Immature natural killer cell (primary cell): ENCODE results near the gene PDE6B. TPM values are rescaled to one million over a fixed set of nuclear protein-coding genes. Genes with fewer than 3 reads are reported as not detected.
A peak's percentile ranks its signal among the peaks of the same experiment; 100 is the strongest.

Experiments used
- DNase-seq, 3 donors: peaks; one replicate each; pipeline ENCODE4 v3.0.0; 2022; ENCODE audit warnings: mixed read lengths in 1 of 3
- H3K27ac Mint-ChIP-seq, 6 donors: one replicate each; pipeline ENCODE4 v1.8.0; 2020; ENCODE audit warnings: mixed read lengths in 6 of 6, mild to moderate bottlenecking in 5 of 6, inconsistent platforms in 4 of 6, moderate library complexity in 3 of 6
- H3K27me3 Mint-ChIP-seq, 3 donors: one replicate each; pipeline ENCODE4 v1.8.0; 2020 to 2021; ENCODE audit warnings: low read depth in 3 of 3, mild to moderate bottlenecking in 3 of 3, mixed read lengths in 3 of 3, moderate library complexity in 3 of 3, inconsistent platforms in 1 of 3
- H3K36me3 Mint-ChIP-seq, 3 donors: one replicate each; pipeline ENCODE4 v1.8.0; 2020; ENCODE audit warnings: mixed read lengths in 3 of 3, inconsistent platforms in 2 of 3, mild to moderate bottlenecking in 2 of 3
- H3K4me1 Mint-ChIP-seq, 2 donors: one replicate each; pipeline ENCODE4 v1.8.0; 2020; ENCODE audit warnings: inconsistent platforms in 2 of 2, mild to moderate bottlenecking in 2 of 2, mixed read lengths in 2 of 2, moderate library complexity in 1 of 2
- H3K4me3 Mint-ChIP-seq, 5 donors: one replicate each; pipeline ENCODE4 v1.8.0; 2020; ENCODE audit warnings: mild to moderate bottlenecking in 5 of 5, mixed read lengths in 5 of 5, inconsistent platforms in 3 of 5, moderate library complexity in 3 of 5
- H3K9me3 Mint-ChIP-seq, 6 donors: one replicate each; pipeline ENCODE4 v1.8.0; 2020; ENCODE audit warnings: mild to moderate bottlenecking in 6 of 6, mixed read lengths in 6 of 6, inconsistent platforms in 4 of 6, moderate library complexity in 3 of 6
- polyA plus RNA-seq, 3 donors: library from polyadenylated mRNA; unstranded; fragments of 300-500 nt; fragmentation: Illumina TruSeq; gene quantifications; one replicate each; pipeline ENCODE4 v1.2.3, GENCODE V29; 2021

The PDE6B gene
- polyA plus RNA-seq, 3 donors from 2014 or later = 18.9 to 35.8 (median 28.6) TPM

- H3K9me3 Mint-ChIP-seq = no peaks in the 10 kb centered on the region
- H3K36me3 Mint-ChIP-seq = peaks cover 0 to 9% (median 6%) of the 10 kb centered on the region in 3 donors
- no peak for DNase-seq
- H3K4me3 Mint-ChIP-seq = no peak overlapping the region
- peaks cover 0 to 5% (median 2%) of the 10 kb centered on the region in 3 donors for H3K27me3 Mint-ChIP-seq
- peaks cover 0 to 2% of the 10 kb centered on the region in 2 donors for H3K4me1 Mint-ChIP-seq
- H3K27ac Mint-ChIP-seq = no peak overlapping the region
Observed at GRCh38 chr4:656436-657337, 31.3 kb downstream of the PDE6B start.

GRCh38 chr4:657338-657833, 32.0 kb downstream of the PDE6B start:
- peaks cover 0 to 2% of the 10 kb centered on the region in 2 donors for H3K4me1 Mint-ChIP-seq
- DNase-seq = no peak
- no peaks in the 10 kb centered on the region for H3K9me3 Mint-ChIP-seq
- H3K27ac Mint-ChIP-seq = no peak overlapping the region
- H3K4me3 Mint-ChIP-seq = no peak overlapping the region
- peaks cover 0 to 9% (median 6%) of the 10 kb centered on the region in 3 donors for H3K36me3 Mint-ChIP-seq
- H3K27me3 Mint-ChIP-seq = peaks cover 0 to 5% (median 2%) of the 10 kb centered on the region in 3 donors

GRCh38 chr4:657834-658667, 32.7 kb downstream of the PDE6B start:
- H3K4me3 Mint-ChIP-seq = no peak overlapping the region
- H3K27me3 Mint-ChIP-seq = peaks cover 0 to 2% (median 1%) of the 10 kb centered on the region in 3 donors
- H3K27ac Mint-ChIP-seq = no peak overlapping the region
- H3K9me3 Mint-ChIP-seq = no peaks in the 10 kb centered on the region
- H3K4me1 Mint-ChIP-seq = peaks cover 0 to 2% of the 10 kb centered on the region in 2 donors
- H3K36me3 Mint-ChIP-seq = peaks cover 0 to 9% (median 6%) of the 10 kb centered on the region in 3 donors
- no peak for DNase-seq

- H3K4me3 Mint-ChIP-seq = no peak overlapping the region
Observed at GRCh38 chr4:658681-659667, 33.6 kb downstream of the PDE6B start.

DNA sequence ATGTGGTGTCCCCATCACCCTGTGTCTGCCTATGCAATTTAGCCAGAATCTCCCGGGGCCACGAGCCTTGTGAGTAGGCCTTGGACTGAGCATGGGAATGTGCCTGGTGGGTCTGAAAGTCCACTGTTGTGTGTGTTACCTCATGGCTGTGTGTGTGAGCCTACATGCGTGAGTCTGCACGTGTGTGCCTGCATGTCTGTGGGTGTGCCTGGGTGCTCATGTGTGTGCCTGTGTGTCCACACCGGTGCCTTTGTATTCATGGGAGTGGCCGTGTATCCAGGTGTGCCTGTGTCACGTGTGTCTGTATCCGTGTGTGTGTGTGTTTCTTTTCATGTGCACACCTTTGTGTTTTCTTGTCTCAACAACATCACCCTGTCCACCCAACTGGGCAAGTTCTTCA, 34.5 kb downstream of the PDE6B start:
- Mint-ChIP-seq H3K9me3 (no peaks in the 10 kb centered on the region), H3K36me3 (peaks cover 0 to 9% (median 6%) of the 10 kb centered on the region in 3 donors), H3K4me1 (peaks cover 5 to 11% of the 10 kb centered on the region in 2 donors), H3K4me3 (peak overlapping the region in 2 of 5 donors; percentile 16 to 35), H3K27me3 (peaks cover 0 to 2% (median 0%) of the 10 kb centered on the region in 3 donors), H3K27ac (no peak overlapping the region)
- no peak for DNase-seq

More at GRCh38 chr4:658681-659667, 33.6 kb downstream of the PDE6B start:
- Mint-ChIP-seq H3K9me3 (no peaks in the 10 kb centered on the region), H3K4me1 (peaks cover 0 to 6% of the 10 kb centered on the region in 2 donors), H3K27me3 (peaks cover 0 to 2% (median 0%) of the 10 kb centered on the region in 3 donors), H3K27ac (peak overlapping the region in 2 of 6 donors; percentile 18 to 69), H3K36me3 (peaks cover 0 to 9% (median 6%) of the 10 kb centered on the region in 3 donors)
- no peak for DNase-seq

GRCh38 chr4:660401-660800, 35.0 kb downstream of the PDE6B start:
- Mint-ChIP-seq H3K27me3 (peaks cover 0 to 2% (median 0%) of the 10 kb centered on the region in 3 donors), H3K4me1 (peaks cover 5 to 11% of the 10 kb centered on the region in 2 donors), H3K27ac (peak overlapping the region in 1 of 6 donors; percentile 49), H3K36me3 (peaks cover 0 to 9% (median 6%) of the 10 kb centered on the region in 3 donors), H3K4me3 (no peak overlapping the region), H3K9me3 (no peaks in the 10 kb centered on the region)
- no peak for DNase-seq

DNA sequence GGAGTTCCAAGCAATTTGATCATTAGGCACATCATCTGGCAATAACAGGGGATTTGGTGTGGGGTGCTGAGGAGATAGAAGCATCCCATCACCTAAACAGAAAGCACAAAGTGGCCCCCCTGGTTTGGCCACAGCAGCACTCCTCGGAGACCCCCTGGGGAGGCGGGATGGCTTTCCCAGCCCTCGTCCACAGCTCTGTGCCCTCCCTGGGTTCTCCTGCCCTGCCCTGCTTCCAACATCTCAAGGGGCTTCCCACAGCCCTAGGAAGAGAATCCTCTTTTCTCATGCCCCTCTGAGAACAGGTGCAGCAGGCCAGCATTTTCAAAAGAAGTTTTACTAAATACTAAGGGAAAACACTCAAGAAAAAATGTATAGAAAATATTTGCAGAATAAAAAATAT, 35.9 kb downstream of the PDE6B start:
- peaks cover 0 to 9% (median 6%) of the 10 kb centered on the region in 3 donors for H3K36me3 Mint-ChIP-seq
- peaks cover 5 to 11% of the 10 kb centered on the region in 2 donors for H3K4me1 Mint-ChIP-seq
- H3K4me3 Mint-ChIP-seq = peak overlapping the region; percentile 2 to 56 (median 39)
- H3K9me3 Mint-ChIP-seq = no peaks in the 10 kb centered on the region
- H3K27ac Mint-ChIP-seq = no peak overlapping the region
- H3K27me3 Mint-ChIP-seq = no peaks in the 10 kb centered on the region
- DNase-seq = no peak

GRCh38 chr4:661881-662761, 36.7 kb downstream of the PDE6B start:
- Mint-ChIP-seq H3K27me3 (no peaks in the 10 kb centered on the region), H3K4me3 (peak overlapping the region in 4 of 5 donors; percentile 38 to 83 (median 64)), H3K36me3 (peaks cover 0 to 9% (median 6%) of the 10 kb centered on the region in 3 donors), H3K9me3 (no peaks in the 10 kb centered on the region), H3K4me1 (peaks cover 5 to 11% of the 10 kb centered on the region in 2 donors), H3K27ac (peak overlapping the region in 3 of 6 donors; percentile 6 to 74 (median 39))
- no peak for DNase-seq

GRCh38 chr4:663046-663437, 37.7 kb downstream of the PDE6B start:
- Mint-ChIP-seq H3K9me3 (no peaks in the 10 kb centered on the region), H3K27me3 (peaks cover 0 to 2% (median 0%) of the 10 kb centered on the region in 3 donors), H3K4me1 (peaks cover 5 to 11% of the 10 kb centered on the region in 2 donors), H3K36me3 (peaks cover 0 to 9% (median 6%) of the 10 kb centered on the region in 3 donors), H3K27ac (peak overlapping the region; percentile 45 to 77 (median 70)), H3K4me3 (peak overlapping the region; percentile 78 to 83 (median 80))
- no peak for DNase-seq

DNA sequence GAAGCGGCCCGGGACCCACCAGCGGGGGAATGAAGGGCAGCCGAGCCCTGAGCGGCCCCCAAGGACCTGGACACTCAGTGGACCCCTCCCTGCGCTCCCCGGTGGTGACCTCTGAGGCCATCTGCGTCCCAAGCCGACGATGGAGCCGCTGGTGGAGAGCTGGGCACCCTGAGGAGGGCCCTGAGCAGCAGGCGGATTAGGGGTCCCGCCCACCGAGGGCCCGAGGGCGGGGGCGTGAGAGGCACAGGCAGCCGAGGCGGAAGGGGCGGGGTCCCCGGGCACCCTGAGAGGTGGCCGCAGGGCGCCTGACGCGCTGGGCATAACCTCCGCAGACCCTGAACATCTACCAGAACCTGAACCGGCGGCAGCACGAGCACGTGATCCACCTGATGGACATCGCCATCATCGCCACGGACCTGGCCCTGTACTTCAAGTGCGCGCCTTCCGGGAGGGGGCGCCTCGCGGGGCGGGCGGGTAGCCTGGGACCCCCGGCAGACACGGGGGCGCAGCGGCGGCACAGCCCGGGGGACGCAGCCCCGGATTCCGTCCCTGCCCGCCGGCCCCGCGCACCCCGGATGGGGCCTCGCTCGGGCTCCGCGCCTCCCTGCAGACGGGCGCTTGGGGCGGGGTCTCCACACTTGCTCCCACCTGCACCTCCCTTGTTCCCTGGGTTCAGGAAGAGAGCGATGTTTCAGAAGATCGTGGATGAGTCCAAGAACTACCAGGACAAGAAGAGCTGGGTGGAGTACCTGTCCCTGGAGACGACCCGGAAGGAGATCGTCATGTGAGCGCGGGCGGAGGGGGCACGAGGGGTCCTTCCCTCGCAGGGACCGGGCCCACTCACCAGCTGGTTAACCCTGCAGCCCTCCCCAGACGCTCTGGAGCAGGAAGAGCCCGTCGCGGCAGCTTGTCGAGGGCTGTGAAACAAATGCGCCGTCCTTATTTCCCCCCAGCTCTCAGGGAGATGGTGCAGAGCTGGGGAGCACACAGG, 38.4 kb downstream of the PDE6B start:
- DNase-seq = peak; percentile 72 to 78 (median 78)
- Mint-ChIP-seq H3K27ac (peak overlapping the region; percentile 74 to 89 (median 80)), H3K4me1 (peaks cover 5 to 11% of the 10 kb centered on the region in 2 donors), H3K9me3 (no peaks in the 10 kb centered on the region), H3K4me3 (peak overlapping the region; percentile 78 to 88 (median 82)), H3K27me3 (peaks cover 0 to 2% (median 0%) of the 10 kb centered on the region in 3 donors), H3K36me3 (peaks cover 0 to 9% (median 6%) of the 10 kb centered on the region in 3 donors)
